Liver (tissue), 9 donors: ENCODE data around the gene MAP3K21. TPM values are rescaled to one million over a fixed set of nuclear protein-coding genes. Genes with fewer than 3 reads are reported as not detected.

Experiments used
- DNase-seq: peaks from one replicate; pipeline ENCODE4 v3.0.0-alpha.2; 2017; ENCODE audit warnings: low spot score
- H3K27ac ChIP-seq, 2 donors: one replicate each; pipeline ENCODE4 v1.7.0; 2013; ENCODE audit warnings: inconsistent platforms in 2 of 2, low read length in 2 of 2, control low read depth in 1 of 2, low read depth in 1 of 2, mild to moderate bottlenecking in 1 of 2
- H3K27me3 ChIP-seq, 4 donors: one replicate each; pipeline versions ENCODE4 v1.6.1 to v1.7.0; 2013; ENCODE audit warnings: low read length in 3 of 4, inconsistent platforms in 1 of 4, mild to moderate bottlenecking in 1 of 4, moderate library complexity in 1 of 4; ENCODE audit not compliant: control insufficient read depth in 4 of 4, insufficient read depth in 4 of 4
- H3K36me3 ChIP-seq, 4 donors: one replicate each; pipeline versions ENCODE4 v1.6.1 to v1.7.0; 2013; ENCODE audit warnings: low read length in 3 of 4, mild to moderate bottlenecking in 3 of 4, low read depth in 1 of 4, moderate library complexity in 1 of 4; ENCODE audit not compliant: control insufficient read depth in 4 of 4, insufficient read depth in 3 of 4
- H3K4me1 ChIP-seq, 4 donors: one replicate each; pipeline versions ENCODE4 v1.6.1 to v1.7.0; 2013; ENCODE audit warnings: low read length in 3 of 4, mild to moderate bottlenecking in 3 of 4, moderate library complexity in 1 of 4; ENCODE audit not compliant: control insufficient read depth in 4 of 4, insufficient read depth in 4 of 4
- H3K4me3 ChIP-seq, 3 donors: one replicate each; pipeline versions ENCODE4 v1.6.1 to v1.7.0; 2013; ENCODE audit warnings: low read length in 3 of 3, control low read depth in 1 of 3, low read depth in 1 of 3, mild to moderate bottlenecking in 1 of 3
- H3K9ac ChIP-seq, 2 donors: one replicate each; pipeline ENCODE4 v1.7.0; 2013; ENCODE audit warnings: low read length in 2 of 2, mild to moderate bottlenecking in 2 of 2, moderate library complexity in 2 of 2, control low read depth in 1 of 2, low read depth in 1 of 2
- H3K9me3 ChIP-seq, 4 donors: one replicate each; pipeline versions ENCODE4 v1.6.1 to v1.7.0; 2013; ENCODE audit warnings: low read length in 3 of 4; ENCODE audit not compliant: control insufficient read depth in 4 of 4
- ATF3 ChIP-seq: IDR thresholded peaks from 2 replicates; pipeline ENCODE4 v1.6.1; 2016; ENCODE audit warnings: antibody characterized with exemption
- CTCF ChIP-seq: fragments of 150-350 bp; IDR thresholded peaks from 2 replicates; pipeline ENCODE4 v1.5.1; 2017; ENCODE audit warnings: improper control_type of control experiment, low read depth, low read length; ENCODE audit not compliant: missing input control
- EGR1 ChIP-seq, 2 donors: IDR thresholded peaks; 2 replicates each; pipeline ENCODE4 v1.6.1; 2016 to 2018; ENCODE audit warnings: antibody characterized with exemption in 2 of 2, low read depth in 2 of 2
- FOXA1 ChIP-seq: IDR thresholded peaks from 2 replicates; pipeline ENCODE4 v1.6.1; 2016; ENCODE audit warnings: antibody characterized with exemption
- FOXA2 ChIP-seq: IDR thresholded peaks from 2 replicates; pipeline ENCODE4 v1.6.1; 2016; ENCODE audit warnings: antibody characterized with exemption
- GABPA ChIP-seq, 2 donors: IDR thresholded peaks in 1 of 2; conservative IDR thresholded peaks in 1 of 2; 2 replicates each; pipeline ENCODE4 v1.6.1; 2016; ENCODE audit warnings: antibody characterized with exemption in 2 of 2, mild to moderate bottlenecking in 1 of 2, moderate library complexity in 1 of 2
- HNF4A ChIP-seq, 2 donors: conservative IDR thresholded peaks; 2 replicates each; pipeline ENCODE4 v1.6.1; 2016; ENCODE audit warnings: antibody characterized with exemption in 2 of 2, mild to moderate bottlenecking in 2 of 2
- HNF4G ChIP-seq: IDR thresholded peaks from 2 replicates; pipeline ENCODE4 v1.6.1; 2016; ENCODE audit warnings: antibody characterized with exemption
- JUND ChIP-seq, 2 donors: IDR thresholded peaks; 2 replicates each; pipeline ENCODE4 v1.6.1; 2016; ENCODE audit warnings: antibody characterized with exemption in 2 of 2
- MAX ChIP-seq: IDR thresholded peaks from 2 replicates; pipeline ENCODE4 v1.6.1; 2016; ENCODE audit warnings: antibody characterized with exemption
- NR2F2 ChIP-seq: IDR thresholded peaks from 2 replicates; pipeline ENCODE4 v1.6.1; 2016; ENCODE audit warnings: antibody characterized with exemption
- RAD21 ChIP-seq, 2 donors: IDR thresholded peaks; 2 replicates each; pipeline ENCODE4 v1.6.1; 2016; ENCODE audit warnings: antibody characterized with exemption in 2 of 2, mild to moderate bottlenecking in 2 of 2
- REST ChIP-seq: IDR thresholded peaks from 2 replicates; pipeline ENCODE4 v1.6.1; 2016; ENCODE audit warnings: antibody characterized with exemption, mild to moderate bottlenecking
- TAF1 ChIP-seq: conservative IDR thresholded peaks from 2 replicates; pipeline ENCODE4 v1.6.1; 2016; ENCODE audit warnings: antibody characterized with exemption, mild to moderate bottlenecking
- YY1 ChIP-seq: IDR thresholded peaks from 2 replicates; pipeline ENCODE4 v1.6.1; 2016; ENCODE audit warnings: antibody characterized with exemption, mild to moderate bottlenecking
- ZBTB33 ChIP-seq: IDR thresholded peaks from 2 replicates; pipeline ENCODE4 v1.6.1; 2016; ENCODE audit warnings: antibody characterized with exemption
- WGBS: extraction: QIAGEN DNeasy Blood & Tissue Kit; methylation state at CpG from one replicate; pipeline ENCODE4 v1.1.7; 2013; 5-methylcytosine and 5-hydroxymethylcytosine counted together
- polyA plus RNA-seq, 2 donors: library from polyadenylated mRNA; stranded (reverse) in 1 of 2; unstranded in 1 of 2; fragments of 200-250 nt in 1 of 2; fragments of >200 nt in 1 of 2; fragmentation: Nextera tagmentation in 1 of 2; extraction: Ambion mirVana in 1 of 2; gene quantifications; one replicate each; pipeline versions ENCODE4 v1.2.1 to v1.2.3, GENCODE V29; 2013 to 2015
- total RNA-seq, 2 donors: library from RNA; depleted of rRNA; stranded (reverse); fragments of >200 nt; gene quantifications; one replicate each; pipeline ENCODE4 v1.2.3, GENCODE V29; 2014
- donor health status: healthy.
- donor health status: healthy.
- donor health status: healthy.
- donor health status: healthy.
- donor health status: healthy.

MAP3K21 gene
- total and polyA plus RNA-seq, 4 donors: 0.51 to 7.3 (median 1.6) TPM

- TF ChIP-seq ZBTB33 (no peak), JUND (IDR thresholded peaks at IDR 0.05) (no peak), NR2F2 (no peak), TAF1 (no peak)
These were observed 31.6 kb upstream of the MAP3K21 start (continued) for GRCh38 chr1:233295975-233296322.

- no peak overlapping the region for H3K27ac ChIP-seq
- no peak for DNase-seq
- WGBS: 81% methylated on average over 5 of the region's 5 CpGs
These were observed 28.1 kb upstream of the MAP3K21 start for GRCh38 chr1:233299450-233299849.

More at GRCh38 chr1:233299450-233299849, 28.1 kb upstream of the MAP3K21 start:
- Histone ChIP-seq H3K27me3 (peaks cover 0 to 4% (median 0%) of the 10 kb centered on the region in 4 donors), H3K36me3 (no peaks in the 10 kb centered on the region), H3K9me3 (no peaks in the 10 kb centered on the region), H3K9ac (no peak overlapping the region), H3K4me1 (peaks cover 3 to 7% (median 5%) of the 10 kb centered on the region in 4 donors), H3K4me3 (no peak overlapping the region)
- TF ChIP-seq FOXA2 (no peak), FOXA1 (no peak), CTCF (no peak), HNF4A (conservative IDR thresholded peaks at IDR 0.05) (no peak), REST (no peak), MAX (no peak), ATF3 (no peak), EGR1 (IDR thresholded peaks at IDR 0.05; ENCODE audit: low read depth in 2 of 2) (no peak), TAF1 (no peak), HNF4G (no peak), RAD21 (IDR thresholded peaks at IDR 0.05) (no peak), NR2F2 (no peak), ZBTB33 (no peak), GABPA (IDR thresholded peaks at IDR 0.05 in 1 of 2, conservative IDR thresholded peaks at IDR 0.05 in 1 of 2) (no peak), YY1 (no peak)
